GM12892 (cell line): ENCODE data around the gene CCDC57.

Experiments
- DNase-seq: peaks from one replicate; pipeline ENCODE4 v3.0.0; 2011; ENCODE audit not compliant: insufficient read length
- FAIRE-seq: peaks from 2 replicates; lab custom pipeline; 2011; peaks lifted over from hg19 to GRCh38; lab: Jason Lieb, UNC
- POLR2A ChIP-seq: IDR thresholded peaks from 2 replicates; pipeline ENCODE4 v1.6.1; 2011; ENCODE audit warnings: low read depth, low read length, control low read depth
- POLR2AphosphoS5 ChIP-seq: IDR thresholded peaks from 2 replicates; pipeline ENCODE4 v1.6.1; 2011; ENCODE audit warnings: low read depth, low read length, control low read depth
- TAF1 ChIP-seq: IDR thresholded peaks from 2 replicates; pipeline ENCODE4 v1.6.1; 2011; ENCODE audit warnings: low read depth, mild to moderate bottlenecking, control low read depth, low read length, borderline replicate concordance

CCDC57 gene

GRCh38 chr17:82114872-82115271 is 97.8 kb downstream of the CCDC57 start:
- no peak for TF ChIP-seq TAF1
- no peak for TF ChIP-seq POLR2A
- TF ChIP-seq POLR2AphosphoS5: no peak
- FAIRE-seq: no peak
- DNase-seq: no peak

- FAIRE-seq (no peak), DNase-seq (no peak)
- TF ChIP-seq POLR2A (no peak), TAF1 (no peak)
Measured at GRCh38 chr17:82114447-82114846, 98.2 kb downstream of the CCDC57 start.

- DNase-seq (no peak), FAIRE-seq (no peak)
- no peak for TF ChIP-seq POLR2AphosphoS5
- no peak for TF ChIP-seq POLR2A
- no peak for TF ChIP-seq TAF1
Measured at GRCh38 chr17:82113941-82114340, 98.7 kb downstream of the CCDC57 start.

- DNase-seq: no peak
- no peak for TF ChIP-seq POLR2AphosphoS5
- TF ChIP-seq TAF1: no peak
- no peak for TF ChIP-seq POLR2A
- FAIRE-seq: no peak
Measured at GRCh38 chr17:82113422-82113821, 99.2 kb downstream of the CCDC57 start.

- TF ChIP-seq POLR2A (no peak), POLR2AphosphoS5 (no peak), TAF1 (no peak)
- DNase-seq (no peak), FAIRE-seq (no peak)
Measured at GRCh38 chr17:82112914-82113311, 99.7 kb downstream of the CCDC57 start.

GRCh38 chr17:82112181-82112913 is 100.3 kb downstream of the CCDC57 start:
- DNase-seq: no peak
- TF ChIP-seq POLR2AphosphoS5 (no peak), POLR2A (no peak), TAF1 (no peak)
- no peak for FAIRE-seq

- no peak for DNase-seq
- TF ChIP-seq POLR2A: no peak
- no peak for TF ChIP-seq TAF1
- TF ChIP-seq POLR2AphosphoS5: no peak
- FAIRE-seq: no peak
Measured at GRCh38 chr17:82110298-82110697, 102.3 kb downstream of the CCDC57 start.

- DNase-seq (no peak), FAIRE-seq (no peak)
- TF ChIP-seq POLR2A (no peak), TAF1 (no peak), POLR2AphosphoS5 (no peak)
Measured at GRCh38 chr17:82108961-82109475, 103.6 kb downstream of the CCDC57 start.

- DNase-seq (no peak), FAIRE-seq (no peak)
- TF ChIP-seq POLR2A (no peak), TAF1 (no peak), POLR2AphosphoS5 (no peak)
Measured at GRCh38 chr17:82108496-82108945, 104.1 kb downstream of the CCDC57 start.

- no peak for DNase-seq
- TF ChIP-seq TAF1 (no peak), POLR2A (no peak), POLR2AphosphoS5 (no peak)
- no peak for FAIRE-seq
Measured at GRCh38 chr17:82108038-82108437, 104.6 kb downstream of the CCDC57 start.

GRCh38 chr17:82107341-82107860 is 105.2 kb downstream of the CCDC57 start:
- DNase-seq (no peak), FAIRE-seq (no peak)
- TF ChIP-seq TAF1 (no peak), POLR2A (no peak), POLR2AphosphoS5 (no peak)
